HepG2 (cell line): Measurements from ENCODE around the gene ATP6V0D1. TPM values are rescaled to one million over a fixed set of nuclear protein-coding genes. Genes with fewer than 3 reads are reported as not detected.
A peak's percentile ranks its signal among the peaks of the same experiment; 100 is the strongest.

Experiments used
- ATF1 ChIP-seq: IDR thresholded peaks from 2 replicates; pipeline ENCODE4 v1.6.1; 2016; ENCODE audit warnings: mild to moderate bottlenecking, control low read depth
- ATF5 ChIP-seq: sonication (generic); formaldehyde crosslinking; IDR thresholded peaks from 2 replicates; pipeline ENCODE4 v1.4.0; 2020; ENCODE audit warnings: mild to moderate bottlenecking, low read depth, missing genetic modification reagents
- BHLHE40 ChIP-seq: IDR thresholded peaks from 2 replicates; pipeline ENCODE4 v1.6.1; 2011; ENCODE audit warnings: low read length, improper control_type of control experiment
- CAMTA2 ChIP-seq: sonication (generic); formaldehyde crosslinking; IDR thresholded peaks from 2 replicates; pipeline ENCODE4 v1.4.0; 2020; ENCODE audit warnings: mild to moderate bottlenecking, missing genetic modification reagents, borderline replicate concordance
- CREB1 ChIP-seq, 2 experiments: fragments of 450-650 bp in 1 of 2; IDR thresholded peaks; 2 replicates each; pipeline ENCODE4 v1.6.1; 2016 to 2017; ENCODE audit warnings: control low read depth in 1 of 2, mild to moderate bottlenecking in 1 of 2, missing compliant biosample characterization in 1 of 2, missing genetic modification characterization in 1 of 2
- CSRNP2 ChIP-seq: sonication (generic); formaldehyde crosslinking; conservative IDR thresholded peaks from 2 replicates; pipeline ENCODE4 v1.8.0; 2022; ENCODE audit warnings: low read depth, missing genetic modification reagents
- DMAP1 ChIP-seq: IDR thresholded peaks from 2 replicates; pipeline ENCODE4 v1.6.1; 2016
- JUNB ChIP-seq: sonication (generic); formaldehyde crosslinking; IDR thresholded peaks from 2 replicates; pipeline ENCODE4 v1.8.0; 2022; ENCODE audit warnings: missing genetic modification reagents, mild to moderate bottlenecking, borderline replicate concordance
- KDM2A ChIP-seq: sonication (generic); formaldehyde crosslinking; IDR thresholded peaks from 2 replicates; pipeline ENCODE4 v1.4.0; 2020; ENCODE audit warnings: low read depth, missing genetic modification reagents, borderline replicate concordance
- MED1 ChIP-seq: sonication (generic); formaldehyde crosslinking; IDR thresholded peaks from 2 replicates; pipeline ENCODE4 v1.4.0; 2020; ENCODE audit warnings: missing genetic modification reagents
- MTA3 ChIP-seq: sonication (generic); formaldehyde crosslinking; IDR thresholded peaks from 2 replicates; pipeline ENCODE4 v1.4.0; 2020; ENCODE audit warnings: missing genetic modification reagents
- MYNN ChIP-seq: sonication (generic); formaldehyde crosslinking; IDR thresholded peaks from 2 replicates; pipeline ENCODE4 v1.4.0; 2020; ENCODE audit warnings: mild to moderate bottlenecking, low read depth, missing genetic modification reagents
- RARG ChIP-seq: sonication (generic); formaldehyde crosslinking; IDR thresholded peaks from 2 replicates; pipeline ENCODE4 v1.4.0; 2020; ENCODE audit warnings: low read depth, mild to moderate bottlenecking, missing genetic modification reagents
- SOX6 ChIP-seq, 2 experiments: fragments of 450-650 bp in 1 of 2; sonication (generic) in 1 of 2; formaldehyde crosslinking in 1 of 2; IDR thresholded peaks; 2 replicates each; pipeline versions ENCODE4 v1.4.0 to v1.6.1; 2017 to 2020; ENCODE audit warnings: antibody characterized with exemption in 1 of 2, mild to moderate bottlenecking in 1 of 2, missing genetic modification reagents in 1 of 2
- YEATS2 ChIP-seq: sonication (generic); formaldehyde crosslinking; IDR thresholded peaks from 2 replicates; pipeline ENCODE4 v1.4.0; 2020; ENCODE audit warnings: missing genetic modification reagents, borderline replicate concordance
- ZBTB26 ChIP-seq: IDR thresholded peaks from 2 replicates; pipeline ENCODE4 v1.6.1; 2016; ENCODE audit warnings: missing compliant biosample characterization, missing genetic modification reagents, borderline replicate concordance
- ZBTB8A ChIP-seq: sonication (generic); formaldehyde crosslinking; IDR thresholded peaks from 2 replicates; pipeline ENCODE4 v1.4.0; 2020; ENCODE audit warnings: mild to moderate bottlenecking, low read depth, missing genetic modification reagents, borderline replicate concordance
- ZFP82 ChIP-seq: sonication (generic); formaldehyde crosslinking; IDR thresholded peaks from 2 replicates; pipeline ENCODE4 v1.5.1; 2020; ENCODE audit warnings: mild to moderate bottlenecking, missing genetic modification reagents, borderline replicate concordance
- ZNF224 ChIP-seq: sonication (generic); formaldehyde crosslinking; IDR thresholded peaks from 2 replicates; pipeline ENCODE4 v1.5.0; 2020; ENCODE audit warnings: mild to moderate bottlenecking, missing genetic modification reagents
- ZNF225 ChIP-seq: sonication (generic); formaldehyde crosslinking; IDR thresholded peaks from 2 replicates; pipeline ENCODE4 v1.4.0; 2020; ENCODE audit warnings: mild to moderate bottlenecking, missing genetic modification reagents
- ZNF337 ChIP-seq: sonication (generic); formaldehyde crosslinking; IDR thresholded peaks from 2 replicates; pipeline ENCODE4 v1.5.1; 2020; ENCODE audit warnings: missing genetic modification reagents, low read depth, mild to moderate bottlenecking, borderline replicate concordance
- ZNF367 ChIP-seq: sonication (generic); formaldehyde crosslinking; IDR thresholded peaks from 2 replicates; pipeline ENCODE4 v1.4.0; 2020; ENCODE audit warnings: missing genetic modification reagents, borderline replicate concordance
- ZNF552 ChIP-seq: sonication (generic); formaldehyde crosslinking; IDR thresholded peaks from 2 replicates; pipeline ENCODE4 v1.9.0; 2022; ENCODE audit warnings: missing genetic modification reagents, mild to moderate bottlenecking, borderline replicate concordance
- ZNF607 ChIP-seq: sonication (generic); formaldehyde crosslinking; IDR thresholded peaks from 2 replicates; pipeline ENCODE4 v1.5.1; 2020; ENCODE audit warnings: missing genetic modification reagents, mild to moderate bottlenecking, borderline replicate concordance
- ZNF83 ChIP-seq: sonication (generic); formaldehyde crosslinking; IDR thresholded peaks from 2 replicates; pipeline ENCODE4 v1.4.0; 2020; ENCODE audit warnings: missing genetic modification reagents, mild to moderate bottlenecking, borderline replicate concordance
- ZSCAN21 ChIP-seq: sonication (generic); formaldehyde crosslinking; IDR thresholded peaks from 2 replicates; pipeline ENCODE4 v1.8.0; 2022; ENCODE audit warnings: mild to moderate bottlenecking, missing genetic modification reagents, moderate library complexity, borderline replicate concordance
- polyA plus RNA-seq, 8 experiments: library from polyadenylated mRNA; depleted of rRNA in 3 of 8; stranded (reverse) in 7 of 8; unstranded in 1 of 8; fragments of >200 nt; fragmentation: Illumina TruSeq in 4 of 8; extraction: Trizol in 4 of 8; gene quantifications; 2 replicates each; pipeline versions ENCODE4 v1.2.1 to v1.2.3, GENCODE V29; 2011 to 2016; ENCODE audit warnings: low read depth in 4 of 8, missing spikeins in 1 of 8, mixed read lengths in 1 of 8; ENCODE audit not compliant: insufficient read depth in 1 of 8
- total RNA-seq, 5 experiments: library from RNA; depleted of rRNA; stranded (reverse); fragments of >200 nt; fragmentation: Illumina TruSeq; extraction: Trizol; gene quantifications; 2 replicates each; pipeline ENCODE4 v1.2.3, GENCODE V29; 2016; ENCODE audit warnings: low read depth in 1 of 5

The ATP6V0D1 gene
- total and polyA plus RNA-seq, 2 of the 13 experiments (the other 11 are each of a cell fraction or from before 2014, with no cell fraction given), result 51.1 to 61.3 TPM

- TF ChIP-seq RARG (CRISPR knock-in tag) (no peak), MTA3 (CRISPR knock-in tag) (no peak), ZNF83 (CRISPR knock-in tag) (no peak), ZNF224 (peak; percentile 68; the same call in 1 of the 2 replicates), ZNF552 (CRISPR knock-in tag) (0 out of 2 replicates have a peak, but pooled peaks have one; percentile 10), ZBTB26 (CRISPR knock-in tag) (no peak; the same call in 1 of the 2 replicates), CSRNP2 (CRISPR knock-in tag) (no peak), KDM2A (CRISPR knock-in tag) (0 out of 2 replicates have a peak, but pooled peaks have one; percentile 1), ZNF337 (CRISPR knock-in tag) (no peak), ZSCAN21 (0 out of 2 replicates have a peak, but pooled peaks have one; percentile 50), CREB1 (IDR thresholded peaks at IDR 0.05) (no peak), CREB1 (CRISPR knock-in tag; IDR thresholded peaks at IDR 0.05) (no peak), CAMTA2 (CRISPR knock-in tag) (no peak), BHLHE40 (no peak), ATF5 (CRISPR knock-in tag) (no peak; the same call in 1 of the 2 replicates), ZNF225 (CRISPR knock-in tag) (no peak), YEATS2 (no peak), ZFP82 (no peak), DMAP1 (CRISPR knock-in tag) (no peak; the same call in 1 of the 2 replicates), ZBTB8A (CRISPR knock-in tag) (no peak), MED1 (CRISPR knock-in tag) (no peak), JUNB (CRISPR knock-in tag) (no peak), SOX6 (IDR thresholded peaks at IDR 0.05) (no peak), SOX6 (CRISPR knock-in tag; IDR thresholded peaks at IDR 0.05) (no peak), MYNN (CRISPR knock-in tag) (no peak), ATF1 (no peak), ZNF367 (no peak), ZNF607 (peak; percentile 30)
Measured at GRCh38 chr16:67528870-67529581, 48.1 kb upstream of the ATP6V0D1 start (continued).
